ENCODE measurements around the gene PABPN1L.

GRCh38 chr16:88886845-88887521, 20.5 kb upstream of the PABPN1L start:
- TF ChIP-seq CTCF (IDR thresholded peaks at IDR 0.05 in 8 of 11, conservative IDR thresholded peaks at IDR 0.05 in 3 of 11), result peak in 1 of 11 experiments; percentile 4
- no peak for TF ChIP-seq POLR2A (IDR thresholded peaks at IDR 0.05)
